Measurements from ENCODE around the gene VEGFB. TPM values are rescaled to one million over a fixed set of nuclear protein-coding genes. Genes with fewer than 3 reads are reported as not detected.
A peak's percentile ranks its signal among the peaks of the same experiment; 100 is the strongest.

Gene VEGFB
- 10 to 100 TPM; 33.6 to 87.5 (median 58.2) TPM for total RNA-seq

- peak; percentile 54 to 66 for DNase-seq
- peaks cover 26% of the 10 kb centered on the region in 2 donors for H3K4me1 ChIP-seq
- peaks cover 0 to 5% of the 10 kb centered on the region in 2 donors for H3K36me3 ChIP-seq
- no peaks in the 10 kb centered on the region for H3K27me3 ChIP-seq
- peak; percentile 46 to 58 for ATAC-seq
- in situ Hi-C loops (cut with MboI; ENCODE audit: low sequenced_read_pairs in 4 of 4): no loop called here
- H3K27ac ChIP-seq: peak within 1 kb of the TSS; percentile 87 to 90 (median 88)
- intact Hi-C loops (cut with DNase I; ENCODE audit: low total_unique reads): no loop called here
- no peak for TF ChIP-seq CTCF (IDR thresholded peaks at IDR 0.05 in 4 of 5, conservative IDR thresholded peaks at IDR 0.05 in 1 of 5)
- TF ChIP-seq POLR2A (IDR thresholded peaks at IDR 0.05): peak; percentile 29 to 40
- H3K9me3 ChIP-seq: no peaks in the 10 kb centered on the region
- H3K4me3 ChIP-seq: peak within 1 kb of the TSS; percentile 62 to 73 (median 68)
These were observed at the start of gene VEGFB for GRCh38 chr11:64233913-64234586. VEGFB (plus strand) TSS chr11:64234584; CDS start chr11:64234834, 250 bp downstream.

GRCh38 chr11:64185175-64185692 lies 49.1 kb upstream of the VEGFB start:
- Histone ChIP-seq H3K36me3 (no peaks in the 10 kb centered on the region), H3K27me3 (no peaks in the 10 kb centered on the region), H3K27ac (peak overlapping the region; percentile 95 to 99 (median 98)), H3K4me3 (peak overlapping the region; percentile 68 to 85 (median 77)), H3K4me1 (peaks cover 44 to 52% of the 10 kb centered on the region in 2 donors), H3K9me3 (no peaks in the 10 kb centered on the region)
- intact Hi-C loops (cut with DNase I; ENCODE audit: low total_unique reads) (loop anchor here (5.0 to 10.0 kb wide), 2 partner anchors 87 to 510 kb away; partner anchors contain the start of gene ATL3), in situ Hi-C loops (cut with MboI; ENCODE audit: low sequenced_read_pairs in 4 of 4) (no loop called here)
- peak; percentile 99 to 100 for TF ChIP-seq POLR2A (IDR thresholded peaks at IDR 0.05)
- peak; percentile 50 to 76 (median 67) for TF ChIP-seq CTCF (IDR thresholded peaks at IDR 0.05 in 4 of 5, conservative IDR thresholded peaks at IDR 0.05 in 1 of 5)
- ATAC-seq: peak; percentile 42 to 45
- DNase-seq: peak; percentile 80 to 87

- intact Hi-C loops (cut with DNase I; ENCODE audit: low total_unique reads) (loop anchor here (2.0 to 10.0 kb wide), 3 partner anchors 41 to 511 kb away; partner anchors contain the start of genes ATL3, NUDT22 and TRPT1), in situ Hi-C loops (cut with MboI; ENCODE audit: low sequenced_read_pairs in 4 of 4) (no loop called here)
- H3K9me3 ChIP-seq: no peaks in the 10 kb centered on the region
- peaks cover 38 to 45% of the 10 kb centered on the region in 2 donors for H3K4me1 ChIP-seq
- TF ChIP-seq POLR2A (IDR thresholded peaks at IDR 0.05) (peak in 1 of 2 donors; percentile 19), CTCF (IDR thresholded peaks at IDR 0.05 in 4 of 5, conservative IDR thresholded peaks at IDR 0.05 in 1 of 5) (peak in 1 of 5 experiments; percentile 10)
- peak; percentile 84 to 85 for ATAC-seq
- no peaks in the 10 kb centered on the region for H3K36me3 ChIP-seq
- H3K27me3 ChIP-seq: no peaks in the 10 kb centered on the region
- H3K27ac ChIP-seq: peak within 1 kb of the TSS; percentile 95 to 99 (median 98)
- peak within 1 kb of the TSS; percentile 68 to 85 (median 77) for H3K4me3 ChIP-seq
- DNase-seq: peak; percentile 100
These were observed 48.5 kb upstream of the VEGFB start, which contains the start of gene STIP1 for GRCh38 chr11:64185693-64186491. STIP1 (plus strand) TSS chr11:64186171; CDS start chr11:64186262, 91 bp downstream.

- intact Hi-C loops (cut with DNase I; ENCODE audit: low total_unique reads): loop anchor here (2.0 to 10.0 kb wide), 3 partner anchors 40 to 512 kb away; partner anchors contain the start of genes ATL3, NUDT22 and TRPT1
- H3K36me3 ChIP-seq: no peaks in the 10 kb centered on the region
- in situ Hi-C loops (cut with MboI; ENCODE audit: low sequenced_read_pairs in 4 of 4): no loop called here
- TF ChIP-seq CTCF (IDR thresholded peaks at IDR 0.05 in 4 of 5, conservative IDR thresholded peaks at IDR 0.05 in 1 of 5): no peak
- TF ChIP-seq POLR2A (IDR thresholded peaks at IDR 0.05): no peak
- H3K4me1 ChIP-seq: peaks cover 32 to 38% of the 10 kb centered on the region in 2 donors
- no peak overlapping the region for H3K27ac ChIP-seq
- no peaks in the 10 kb centered on the region for H3K27me3 ChIP-seq
- no peak for DNase-seq
- no peak overlapping the region for H3K4me3 ChIP-seq
- no peak for ATAC-seq
- H3K9me3 ChIP-seq: no peaks in the 10 kb centered on the region
These were observed 47.8 kb upstream of the VEGFB start for GRCh38 chr11:64186492-64187165.

All from gastrocnemius medialis (tissue), 4 donors.